Left forelimb (tissue), 1 donor: Measurements from ENCODE around the gene LBR.

Source experiments
- DNase-seq: peaks from one replicate; pipeline ENCODE4 v3.0.0-alpha.2; 2018; ENCODE audit warnings: low spot score

Gene LBR

GRCh38 chr1:225464851-225465792 is 37.3 kb upstream of the LBR start:
- no peak for DNase-seq

- no peak for DNase-seq
Measured at GRCh38 chr1:225462714-225463574, 35.1 kb upstream of the LBR start.

GRCh38 chr1:225462429-225462713 is 34.5 kb upstream of the LBR start:
- DNase-seq: no peak

- no peak for DNase-seq
Measured at GRCh38 chr1:225461533-225462428, 33.9 kb upstream of the LBR start.

- no peak for DNase-seq
Measured at GRCh38 chr1:225460737-225461532, 33.1 kb upstream of the LBR start.

GRCh38 chr1:225460021-225460736 is 32.3 kb upstream of the LBR start:
- DNase-seq: no peak

- DNase-seq: no peak
Measured at GRCh38 chr1:225458222-225458631, 30.4 kb upstream of the LBR start.

- no peak for DNase-seq
Measured at GRCh38 chr1:225454733-225455132, 26.9 kb upstream of the LBR start.

- peak; percentile 44 for DNase-seq
Measured at GRCh38 chr1:225453797-225454648, 26.2 kb upstream of the LBR start.

GRCh38 chr1:225451840-225452515 is 24.1 kb upstream of the LBR start:
- DNase-seq: peak; percentile 56

GRCh38 chr1:225451340-225451739 is 23.5 kb upstream of the LBR start:
- no peak for DNase-seq

GRCh38 chr1:225450491-225451191 is 22.8 kb upstream of the LBR start:
- DNase-seq: peak; percentile 48

- peak; percentile 42 for DNase-seq
Measured at GRCh38 chr1:225449774-225450173, 21.9 kb upstream of the LBR start.

- DNase-seq: no peak
Measured at GRCh38 chr1:225449261-225449660, 21.4 kb upstream of the LBR start.

GRCh38 chr1:225448146-225448805 is 20.4 kb upstream of the LBR start:
- no peak for DNase-seq

GRCh38 chr1:225447650-225448089 is 19.8 kb upstream of the LBR start:
- DNase-seq: no peak

- DNase-seq: no peak
Measured at GRCh38 chr1:225446981-225447615, 19.3 kb upstream of the LBR start.
